ENCODE results near the gene SELENOV.

SELENOV gene

GRCh38 chr19:39494661-39495060 is 20.3 kb upstream of the SELENOV start:
- DNase-seq, result no peak

DNA sequence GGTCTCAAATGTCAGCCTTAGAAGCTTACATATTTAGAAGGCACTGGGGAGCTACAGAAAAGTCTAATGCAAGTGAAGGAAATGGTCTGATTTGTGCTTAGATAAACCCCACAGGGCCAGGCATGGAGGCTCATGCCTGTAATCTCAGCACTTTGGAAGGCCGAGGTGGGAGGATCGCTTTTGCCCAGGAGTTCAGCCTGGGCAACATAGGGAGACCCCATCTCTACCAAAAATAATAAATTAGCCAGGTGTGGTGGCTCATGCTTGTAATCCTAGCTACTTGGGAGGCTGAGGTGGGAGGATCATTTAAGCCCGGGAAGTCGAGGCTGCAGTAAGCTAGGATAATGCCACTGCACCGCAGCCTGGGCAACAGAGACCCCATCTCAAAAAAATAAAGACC is 18.9 kb upstream of the SELENOV start:
- DNase-seq, result no peak

DNA sequence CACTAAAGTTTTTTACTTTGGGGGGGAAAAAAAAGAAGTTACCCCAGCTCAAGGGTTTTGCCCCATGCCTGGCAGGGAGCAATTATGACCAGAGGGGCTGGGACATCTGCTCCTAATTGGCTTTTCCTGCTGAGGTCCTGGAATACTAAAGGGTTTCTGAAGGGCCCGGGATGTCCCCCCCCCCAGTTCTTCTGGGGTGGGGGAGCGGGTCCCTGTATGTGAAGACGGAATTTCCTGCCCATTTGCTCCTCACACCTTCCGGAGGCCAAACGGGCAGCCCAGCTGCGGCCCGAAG is 17.3 kb upstream of the SELENOV start:
- DNase-seq, result no peak

GRCh38 chr19:39497996-39498797 is 16.7 kb upstream of the SELENOV start:
- DNase-seq, result no peak

GRCh38 chr19:39498798-39499642 is 15.9 kb upstream of the SELENOV start, which contains the start of gene DLL3:
Gene DLL3, plus strand, starts transcription at chr19:39498947. Its CDS starts 28 bp downstream, at chr19:39498975.
- no peak for DNase-seq

- no peak for DNase-seq
These were observed 15.0 kb upstream of the SELENOV start for GRCh38 chr19:39499932-39500331.

DNA sequence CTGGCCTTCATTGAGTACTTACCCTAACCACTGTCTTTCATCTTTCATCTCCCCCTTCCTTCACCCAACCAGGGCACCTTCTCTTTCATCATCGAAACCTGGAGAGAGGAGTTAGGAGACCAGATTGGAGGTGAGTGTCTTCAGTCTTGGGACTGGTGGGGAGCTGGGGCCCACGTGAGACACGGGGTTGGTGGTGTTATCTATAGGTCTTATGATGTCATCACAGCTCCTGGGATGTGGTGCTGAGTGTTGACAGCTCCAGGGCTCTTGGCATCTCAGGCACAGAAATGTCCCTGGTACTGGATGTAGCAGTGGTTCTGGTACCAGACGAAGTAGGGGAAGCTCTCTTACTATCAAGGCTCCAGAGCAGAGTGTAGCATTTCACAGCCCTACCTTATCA is 14.4 kb upstream of the SELENOV start:
- no peak for DNase-seq

- DNase-seq, result no peak
These were observed 13.6 kb upstream of the SELENOV start for GRCh38 chr19:39501340-39501739.

DNA sequence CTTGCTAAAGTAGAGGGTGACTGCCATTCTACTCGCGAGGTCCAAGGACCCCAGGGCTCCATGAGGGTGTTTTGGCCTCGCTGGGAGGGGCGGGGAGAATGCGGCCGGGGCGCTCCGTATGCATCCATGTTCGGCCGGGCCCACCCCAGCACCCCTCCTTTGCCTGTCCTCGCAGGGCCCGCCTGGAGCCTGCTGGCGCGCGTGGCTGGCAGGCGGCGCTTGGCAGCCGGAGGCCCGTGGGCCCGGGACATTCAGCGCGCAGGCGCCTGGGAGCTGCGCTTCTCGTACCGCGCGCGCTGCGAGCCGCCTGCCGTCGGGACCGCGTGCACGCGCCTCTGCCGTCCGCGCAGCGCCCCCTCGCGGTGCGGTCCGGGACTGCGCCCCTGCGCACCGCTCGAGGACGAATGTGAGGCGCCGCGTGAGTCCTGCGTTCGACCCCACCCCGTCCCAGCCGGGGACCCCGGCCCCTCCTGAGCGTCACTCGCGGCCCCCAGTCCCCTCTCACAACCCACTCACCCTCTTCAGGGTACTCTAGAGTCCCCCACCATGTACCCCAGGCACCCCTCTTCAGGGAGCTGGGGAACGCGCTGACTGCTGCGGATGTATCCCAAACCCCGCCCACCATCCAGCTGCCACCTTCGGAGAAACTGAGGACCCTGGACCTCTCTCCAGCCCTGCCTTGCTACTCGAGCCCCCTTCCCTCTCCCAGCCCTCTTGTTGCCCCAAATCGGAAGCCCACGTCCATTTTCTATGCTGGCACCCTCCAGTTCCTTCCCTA is 12.1 kb upstream of the SELENOV start:
- no peak for DNase-seq

- DNase-seq, result no peak
These were observed 8.4 kb upstream of the SELENOV start for GRCh38 chr19:39506598-39506943.

GRCh38 chr19:39506944-39507714 is 7.8 kb upstream of the SELENOV start:
- DNase-seq, result no peak

- no peak for DNase-seq
These were observed 7.1 kb upstream of the SELENOV start for GRCh38 chr19:39507715-39508364.

- no peak for DNase-seq
These were observed 6.3 kb upstream of the SELENOV start for GRCh38 chr19:39508629-39509028.

DNA sequence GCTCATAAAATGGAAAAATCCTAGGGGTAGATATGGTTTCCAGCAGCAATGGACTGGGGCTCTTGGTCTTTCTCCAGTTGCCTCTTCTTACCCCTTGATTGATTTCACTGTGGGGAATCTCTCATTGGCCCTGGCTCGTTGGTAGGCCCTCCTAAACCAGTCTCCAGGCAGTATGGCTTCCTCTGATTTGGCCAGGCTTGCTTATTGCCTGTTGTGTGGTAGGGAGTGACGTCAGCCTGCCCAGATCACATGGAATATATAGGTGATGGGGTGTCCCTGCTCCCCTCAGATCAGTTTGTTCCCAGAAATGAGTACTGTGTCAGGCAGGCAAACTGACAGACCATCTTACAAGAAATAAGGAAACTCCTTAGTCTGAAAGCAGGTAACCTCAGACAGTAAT is 5.7 kb upstream of the SELENOV start:
- no peak for DNase-seq

GRCh38 chr19:39512988-39513387 is 2.0 kb upstream of the SELENOV start:
- DNase-seq, result no peak

DNA sequence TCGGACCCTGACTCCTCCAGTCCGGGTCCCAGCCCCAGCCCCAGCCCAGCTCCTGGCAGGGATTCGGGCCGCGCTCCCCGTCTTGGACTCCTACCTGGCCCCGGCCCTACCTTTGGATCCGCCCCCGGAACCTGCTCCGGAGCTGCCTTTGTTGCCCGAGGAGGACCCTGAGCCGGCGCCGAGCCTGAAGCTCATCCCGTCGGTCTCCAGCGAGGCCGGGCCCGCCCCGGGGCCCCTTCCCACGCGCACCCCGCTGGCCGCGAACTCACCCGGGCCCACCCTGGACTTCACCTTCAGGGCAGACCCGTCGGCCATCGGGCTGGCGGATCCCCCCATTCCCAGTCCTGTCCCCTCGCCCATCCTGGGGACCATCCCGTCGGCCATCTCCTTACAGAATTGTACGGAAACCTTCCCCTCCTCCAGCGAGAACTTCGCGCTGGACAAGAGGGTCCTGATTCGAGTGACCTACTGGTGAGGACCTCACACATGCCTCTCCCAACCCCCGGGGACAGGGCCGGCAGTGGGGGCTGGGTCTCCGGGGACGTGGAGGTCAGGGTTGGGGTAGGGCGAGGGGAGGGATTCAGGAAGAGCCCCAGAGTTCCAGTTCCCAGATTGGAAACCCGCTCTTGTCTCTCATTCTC is 732 bp downstream of the SELENOV start:
- no peak for DNase-seq

GRCh38 chr19:39516270-39516669 is 1.3 kb downstream of the SELENOV start:
- no peak for DNase-seq

DNA sequence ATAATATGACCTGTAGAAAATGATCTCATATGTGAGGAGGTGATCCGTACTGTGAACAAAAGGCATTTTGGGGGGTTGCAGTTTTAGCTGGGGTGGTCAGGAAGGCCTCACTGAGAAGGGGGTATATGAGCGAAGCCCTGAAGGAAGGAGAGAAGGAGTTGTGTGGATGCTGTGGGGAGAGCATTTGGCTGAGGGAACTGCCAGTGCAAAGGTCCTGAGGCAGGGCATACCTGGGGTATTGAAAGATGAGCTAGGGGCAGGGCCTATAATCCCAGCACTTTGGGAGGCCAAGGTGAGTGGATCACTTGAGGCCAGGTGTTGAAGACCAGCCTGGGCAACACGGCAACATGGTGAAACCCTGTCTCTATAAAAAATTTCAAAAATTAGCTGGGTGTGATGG is 2.5 kb downstream of the SELENOV start:
- DNase-seq, result no peak

- no peak for DNase-seq
These were observed 3.5 kb downstream of the SELENOV start for GRCh38 chr19:39518458-39518857.

GRCh38 chr19:39518975-39519374 is 4.0 kb downstream of the SELENOV start:
- no peak for DNase-seq

Measured in cortex of kidney (tissue), 1 donor.